ENCODE data around the gene SCRN1.
"Not testable (repeated sequence)": the region's sequence is repeated elsewhere in the genome, so short reads cannot be mapped to it uniquely, and the experiment has no call there.

SCRN1 gene

DNA sequence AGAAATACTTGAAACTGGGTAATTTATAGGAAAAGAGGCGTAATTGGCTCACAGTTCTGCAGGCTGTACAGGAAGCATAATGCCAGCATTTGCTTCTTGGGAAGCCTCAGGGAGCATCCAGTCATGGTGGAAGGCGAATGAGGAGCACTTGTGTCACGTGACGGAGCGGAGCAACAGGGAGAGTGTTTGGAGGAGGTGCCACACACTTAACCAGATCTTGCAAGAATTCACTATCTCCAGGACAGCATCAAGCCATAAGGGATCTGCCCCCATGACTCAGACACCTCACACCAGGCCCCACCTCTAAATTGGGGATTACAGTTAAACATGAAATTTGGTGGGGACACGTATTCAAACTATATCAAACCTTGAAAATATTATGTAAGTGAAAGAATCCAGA is 94.0 kb downstream of the SCRN1 start:
- no peak for DNase-seq (ENCODE audit: extremely low spot score)
- ChIA-PET POLR2A (no interaction called here), CTCF (interaction anchor here (1.6 kb wide), 1 partner anchor 26 kb away, joined by 5 read pairs; no protein-coding TSS in a partner anchor)
- TF ChIP-seq, protein P1, sequence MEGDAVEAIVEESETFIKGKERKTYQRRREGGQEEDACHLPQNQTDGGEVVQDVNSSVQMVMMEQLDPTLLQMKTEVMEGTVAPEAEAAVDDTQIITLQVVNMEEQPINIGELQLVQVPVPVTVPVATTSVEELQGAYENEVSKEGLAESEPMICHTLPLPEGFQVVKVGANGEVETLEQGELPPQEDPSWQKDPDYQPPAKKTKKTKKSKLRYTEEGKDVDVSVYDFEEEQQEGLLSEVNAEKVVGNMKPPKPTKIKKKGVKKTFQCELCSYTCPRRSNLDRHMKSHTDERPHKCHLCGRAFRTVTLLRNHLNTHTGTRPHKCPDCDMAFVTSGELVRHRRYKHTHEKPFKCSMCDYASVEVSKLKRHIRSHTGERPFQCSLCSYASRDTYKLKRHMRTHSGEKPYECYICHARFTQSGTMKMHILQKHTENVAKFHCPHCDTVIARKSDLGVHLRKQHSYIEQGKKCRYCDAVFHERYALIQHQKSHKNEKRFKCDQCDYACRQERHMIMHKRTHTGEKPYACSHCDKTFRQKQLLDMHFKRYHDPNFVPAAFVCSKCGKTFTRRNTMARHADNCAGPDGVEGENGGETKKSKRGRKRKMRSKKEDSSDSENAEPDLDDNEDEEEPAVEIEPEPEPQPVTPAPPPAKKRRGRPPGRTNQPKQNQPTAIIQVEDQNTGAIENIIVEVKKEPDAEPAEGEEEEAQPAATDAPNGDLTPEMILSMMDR (IDR thresholded peaks at IDR 0.05; ENCODE audit: control extremely low read depth, extremely low read depth, low read depth, missing control alignments), result no peak

DNA sequence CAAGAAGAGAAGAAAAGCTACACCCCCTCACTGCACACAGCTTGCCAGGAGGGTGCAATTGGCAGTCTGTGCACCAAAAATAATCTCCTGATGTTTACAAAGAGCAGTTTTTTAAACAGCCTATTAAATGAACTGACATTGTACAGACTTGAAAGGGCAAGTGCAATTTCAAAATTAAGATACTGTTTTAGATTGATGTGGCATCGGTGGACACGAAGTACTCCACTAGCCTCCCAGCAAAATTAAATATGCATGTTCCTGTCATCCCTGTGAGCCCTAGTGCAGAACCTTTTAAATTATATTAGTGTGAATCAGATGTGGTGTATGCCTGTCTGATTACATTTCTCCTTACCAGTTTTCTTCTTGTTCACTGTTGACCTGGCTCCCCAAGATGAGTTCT is 95.3 kb downstream of the SCRN1 start:
- no peak for DNase-seq (ENCODE audit: extremely low spot score)
- ChIA-PET CTCF (interaction anchor here (0.7 kb wide), 1 partner anchor 31 kb away, joined by 3 read pairs; no protein-coding TSS in a partner anchor), POLR2A (no interaction called here)
- TF ChIP-seq, protein P1 (IDR thresholded peaks at IDR 0.05; ENCODE audit: control extremely low read depth, extremely low read depth, low read depth, missing control alignments), result no peak

DNA sequence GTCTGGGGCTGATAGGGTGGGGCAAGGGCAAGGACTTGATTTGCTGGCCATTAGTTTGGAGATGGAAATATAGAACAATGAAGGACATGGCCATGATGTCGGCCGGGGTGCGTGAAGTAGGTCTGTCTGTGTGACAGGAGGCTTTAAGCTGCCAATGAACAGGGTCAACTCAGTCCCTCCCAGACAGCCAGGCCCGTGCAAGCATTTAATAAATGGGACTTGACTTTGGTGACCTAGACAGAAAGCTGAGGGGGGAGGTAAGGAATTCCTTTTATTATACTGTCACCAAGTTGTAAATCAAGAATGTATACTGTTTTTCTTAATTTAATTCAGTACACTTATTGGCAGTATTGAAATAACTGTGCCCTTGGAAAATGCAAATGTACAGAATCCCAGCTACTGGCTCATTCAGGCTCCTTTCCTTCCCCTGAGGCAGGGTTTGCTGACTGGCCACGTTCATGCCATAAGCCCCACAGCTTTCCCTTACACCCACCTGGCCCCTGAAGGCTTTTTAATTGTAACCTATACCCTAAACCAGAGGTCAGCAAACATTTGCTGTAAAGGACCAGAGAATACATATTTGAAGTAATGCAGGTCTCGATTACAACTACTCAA is 96.1 kb downstream of the SCRN1 start:
- no peak for DNase-seq (ENCODE audit: extremely low spot score)

DNA sequence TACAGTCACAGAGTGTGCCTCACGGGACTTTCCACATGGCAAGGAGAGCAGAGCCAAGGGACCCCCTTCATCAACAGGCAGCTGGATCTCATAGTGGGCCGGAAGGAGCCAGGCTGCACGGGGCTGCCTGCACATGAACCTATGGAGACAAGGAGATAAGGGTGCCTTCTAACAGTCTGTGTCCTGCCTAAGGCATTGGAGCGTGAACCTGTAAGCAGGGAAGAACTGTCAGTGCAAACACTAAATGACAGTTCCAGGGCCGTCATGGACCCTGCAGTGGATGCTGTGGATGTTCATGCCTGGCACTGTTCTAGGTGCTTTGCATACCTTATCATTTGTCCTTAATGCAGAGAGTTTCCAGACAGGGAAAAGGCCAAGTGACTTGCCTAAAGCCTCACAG is 97.4 kb downstream of the SCRN1 start:
- TF ChIP-seq, protein P1 (IDR thresholded peaks at IDR 0.05; ENCODE audit: control extremely low read depth, extremely low read depth, low read depth, missing control alignments), result no peak
- ChIA-PET POLR2A (no interaction called here), CTCF (no interaction called here)
- no peak for DNase-seq (ENCODE audit: extremely low spot score)

More for the DNA sequence above, 96.1 kb downstream of the SCRN1 start:
- ChIA-PET POLR2A (no interaction called here), CTCF (no interaction called here)
- TF ChIP-seq, protein P1 (IDR thresholded peaks at IDR 0.05; ENCODE audit: control extremely low read depth, extremely low read depth, low read depth, missing control alignments), result no peak

DNA sequence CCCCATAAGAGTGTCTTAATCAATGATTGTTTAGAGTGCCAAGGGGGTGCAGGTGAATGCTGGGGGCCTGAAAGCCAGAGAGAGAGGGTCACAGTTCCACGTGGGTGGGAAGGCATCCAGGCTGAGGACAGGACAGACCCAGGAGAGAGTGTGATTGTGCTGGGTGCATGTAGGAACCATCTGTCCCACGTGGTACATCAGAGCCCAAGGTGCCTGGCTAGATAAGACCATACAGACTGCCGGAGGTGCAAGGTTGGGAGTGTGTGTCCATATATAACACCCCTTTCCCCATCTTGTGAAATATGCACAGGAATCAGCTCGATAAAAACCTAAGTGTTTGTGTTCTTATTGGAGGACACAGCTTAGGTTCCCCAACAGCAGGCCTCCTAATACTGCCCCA is 97.8 kb downstream of the SCRN1 start:
- no peak for DNase-seq (ENCODE audit: extremely low spot score)
- ChIA-PET POLR2A (no interaction called here), CTCF (no interaction called here)
- TF ChIP-seq, protein P1 (IDR thresholded peaks at IDR 0.05; ENCODE audit: control extremely low read depth, extremely low read depth, low read depth, missing control alignments), result no peak

DNA sequence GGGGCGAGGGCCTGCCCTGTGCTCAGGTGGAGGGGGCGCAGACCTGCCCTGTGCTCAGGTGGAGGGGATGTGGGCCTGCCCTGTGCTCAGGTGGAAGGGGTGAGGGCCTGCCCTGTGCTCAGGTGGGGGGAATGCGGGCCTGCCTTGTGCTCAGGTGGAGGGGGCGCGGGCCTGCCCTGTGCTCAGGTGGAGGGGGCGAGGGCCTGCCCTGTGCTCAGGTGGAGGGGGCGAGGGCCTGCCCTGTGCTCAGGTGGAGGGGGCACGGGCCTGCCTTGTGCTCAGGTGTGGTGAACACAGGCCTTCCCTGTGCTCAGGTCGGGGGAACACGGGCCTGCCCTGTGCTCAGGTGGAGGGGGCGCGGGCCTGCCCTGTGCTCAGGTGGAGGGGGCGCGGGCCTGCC is 98.8 kb downstream of the SCRN1 start:
- POLR2A ChIA-PET; DNase-seq (ENCODE audit: extremely low spot score); CTCF ChIA-PET: not testable (repeated sequence)

DNA sequence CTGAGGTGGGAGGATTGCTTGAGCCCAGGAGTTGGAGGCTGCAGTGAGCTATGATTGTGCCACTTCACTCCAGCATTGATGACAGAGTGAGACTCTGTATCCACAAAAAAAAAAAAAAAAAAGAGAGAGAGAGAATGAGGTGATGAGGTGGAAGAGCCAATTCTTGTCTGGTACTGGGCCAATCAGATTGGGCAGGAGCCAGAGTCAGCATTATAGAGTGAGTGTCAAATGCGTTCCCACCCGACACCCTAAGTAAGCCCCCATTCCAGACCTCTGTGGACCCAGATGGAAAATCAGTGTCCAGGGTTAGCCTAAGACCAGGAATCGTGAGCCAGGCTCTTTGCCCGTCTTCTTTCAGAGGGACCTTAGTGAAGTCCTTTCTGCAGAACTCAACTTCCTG is 99.3 kb downstream of the SCRN1 start:
- TF ChIP-seq, protein P1 (IDR thresholded peaks at IDR 0.05; ENCODE audit: control extremely low read depth, extremely low read depth, low read depth, missing control alignments), result no peak
- no peak for DNase-seq (ENCODE audit: extremely low spot score)
- ChIA-PET CTCF (no interaction called here), POLR2A (no interaction called here)

Measured in GM10248 (cell line).